Kidney glomerular epithelial cell (primary cell): Measurements from ENCODE around the gene STX2.
"Not testable (repeated sequence)": the region's sequence is repeated elsewhere in the genome, so short reads cannot be mapped to it uniquely, and the experiment has no call there.

Experiments used
- DNase-seq: peaks from one replicate; lab custom pipeline; 2025; lab: John Stamatoyannopoulos, UW

STX2 gene

DNA sequence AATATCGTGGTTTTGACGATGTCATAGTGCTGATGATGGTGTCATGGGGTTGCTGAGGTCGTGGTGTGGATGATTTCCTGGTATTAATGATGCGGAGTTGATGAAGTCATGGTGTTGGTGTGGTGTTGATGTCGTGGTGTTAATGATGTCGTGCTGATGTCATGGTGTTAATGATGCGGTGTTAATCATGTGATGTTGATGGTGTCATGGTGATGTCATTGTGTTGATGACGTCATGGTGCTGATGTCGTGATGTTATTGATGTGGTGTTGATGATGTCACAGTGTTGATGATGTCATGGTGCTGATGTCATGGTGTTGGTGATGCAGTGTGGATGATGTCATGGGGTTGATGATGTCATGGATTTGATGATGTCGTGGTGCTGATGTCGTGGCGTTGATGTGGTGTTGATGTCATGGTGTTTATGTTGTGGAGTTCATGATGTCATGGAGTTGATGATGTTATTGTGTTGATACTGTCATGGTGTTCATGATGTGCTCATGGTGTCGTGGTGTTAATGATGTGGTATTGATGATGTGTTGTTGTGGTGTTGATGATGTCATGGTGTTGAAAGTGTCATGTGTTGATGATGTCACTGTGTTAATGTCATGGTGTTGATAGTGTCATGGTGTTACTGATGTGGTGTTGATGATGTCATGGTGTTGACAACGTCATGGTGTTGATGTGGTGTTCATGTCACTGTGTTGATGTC is 74.4 kb downstream of the STX2 start:
- no peak for DNase-seq

DNA sequence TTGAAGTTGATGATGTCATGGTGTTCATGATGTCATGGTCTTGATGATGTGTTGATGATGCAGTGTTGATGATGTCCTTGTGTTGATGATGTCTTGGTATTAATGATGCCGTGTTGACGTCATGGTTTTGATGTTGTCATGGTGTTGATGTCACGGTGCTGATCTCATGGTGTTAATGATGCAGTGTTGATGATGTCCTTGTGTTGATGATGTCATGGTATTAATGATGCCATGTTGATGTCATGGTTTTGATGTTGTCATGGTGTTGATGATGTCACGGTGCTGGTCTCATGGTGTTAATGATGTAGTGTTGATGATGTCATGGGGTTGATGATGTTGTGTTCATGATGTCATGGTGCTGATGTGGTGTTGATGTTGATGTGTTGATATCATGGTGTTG is 75.0 kb downstream of the STX2 start:
- no peak for DNase-seq

DNA sequence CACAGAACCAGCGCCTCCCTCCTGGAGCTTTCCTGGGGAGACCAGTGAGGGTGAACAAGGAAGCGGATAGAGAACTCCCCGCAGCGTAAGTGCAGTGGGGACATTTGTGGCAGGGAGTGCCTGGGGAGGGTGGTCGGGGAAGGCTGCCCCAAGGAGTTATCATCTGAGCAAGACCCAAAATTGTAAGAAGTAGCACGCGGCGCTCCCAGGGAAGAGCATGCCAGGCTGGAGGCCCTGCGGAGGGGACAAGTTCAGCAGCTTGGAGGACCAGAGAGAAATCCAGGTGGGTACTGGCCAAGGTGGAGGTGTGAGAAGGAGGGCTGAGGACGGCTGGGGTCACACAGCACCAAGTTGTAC is 76.8 kb downstream of the STX2 start:
- DNase-seq, result no peak

- DNase-seq, result peak; percentile 32
Observed at GRCh38 chr12:130761537-130762318, 77.3 kb downstream of the STX2 start.

DNA sequence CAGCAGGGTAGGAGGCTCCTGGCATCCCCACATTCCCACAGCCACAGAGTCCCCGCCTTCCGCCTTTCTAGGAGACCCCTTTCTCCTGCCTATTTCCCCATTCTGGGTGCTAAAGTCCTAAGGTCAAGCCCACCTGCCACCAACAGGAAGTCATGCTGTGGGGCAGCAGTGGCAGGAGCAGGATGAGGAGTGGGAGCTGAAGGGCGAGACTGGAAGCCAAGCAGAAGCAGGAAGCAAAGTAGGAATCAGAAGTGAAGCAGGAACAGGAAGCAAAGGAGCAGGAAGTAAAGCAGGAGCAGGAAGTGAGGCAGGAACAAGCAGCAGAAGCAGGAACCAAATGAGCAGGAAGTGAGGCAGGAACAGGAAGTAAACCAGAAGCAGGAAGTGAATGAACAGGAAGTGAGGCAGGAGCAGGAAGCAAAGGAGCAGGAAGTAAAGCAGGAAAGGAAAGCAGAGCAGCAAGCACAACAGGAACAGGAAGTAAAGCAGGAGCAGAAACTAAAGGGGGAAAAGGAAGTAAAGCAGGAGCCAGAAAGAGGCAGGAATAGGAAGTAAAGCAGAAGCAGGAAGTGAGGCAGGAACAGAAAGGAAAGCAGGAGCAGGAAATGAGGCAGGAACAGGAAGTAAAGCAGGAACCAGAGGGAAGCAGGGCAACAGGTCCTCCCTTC is 84.7 kb downstream of the STX2 start:
- DNase-seq, result no peak

- no peak for DNase-seq
Observed at GRCh38 chr12:130752692-130753230, 86.3 kb downstream of the STX2 start.

GRCh38 chr12:130752037-130752436 is 87.0 kb downstream of the STX2 start:
- DNase-seq, result not testable (repeated sequence)

DNA sequence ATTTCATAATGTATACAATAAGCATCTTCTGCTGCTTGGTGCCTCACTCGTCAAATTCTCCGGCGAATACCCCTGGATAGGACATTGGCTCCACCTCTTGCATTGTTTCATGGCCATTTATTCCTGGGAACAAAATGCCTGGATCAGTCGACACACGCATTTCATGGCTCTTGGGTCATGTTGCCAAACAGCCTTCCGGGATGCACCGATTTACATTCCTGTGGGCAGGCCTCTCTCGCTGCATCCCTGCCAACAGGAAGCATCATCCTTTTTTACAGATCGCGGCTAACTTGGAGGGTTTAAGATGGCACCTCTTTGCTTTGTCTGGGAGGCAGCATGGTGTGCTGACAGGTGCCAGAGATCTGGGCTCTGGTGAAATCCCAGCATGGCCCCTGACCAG is 90.3 kb downstream of the STX2 start:
- DNase-seq, result no peak

DNA sequence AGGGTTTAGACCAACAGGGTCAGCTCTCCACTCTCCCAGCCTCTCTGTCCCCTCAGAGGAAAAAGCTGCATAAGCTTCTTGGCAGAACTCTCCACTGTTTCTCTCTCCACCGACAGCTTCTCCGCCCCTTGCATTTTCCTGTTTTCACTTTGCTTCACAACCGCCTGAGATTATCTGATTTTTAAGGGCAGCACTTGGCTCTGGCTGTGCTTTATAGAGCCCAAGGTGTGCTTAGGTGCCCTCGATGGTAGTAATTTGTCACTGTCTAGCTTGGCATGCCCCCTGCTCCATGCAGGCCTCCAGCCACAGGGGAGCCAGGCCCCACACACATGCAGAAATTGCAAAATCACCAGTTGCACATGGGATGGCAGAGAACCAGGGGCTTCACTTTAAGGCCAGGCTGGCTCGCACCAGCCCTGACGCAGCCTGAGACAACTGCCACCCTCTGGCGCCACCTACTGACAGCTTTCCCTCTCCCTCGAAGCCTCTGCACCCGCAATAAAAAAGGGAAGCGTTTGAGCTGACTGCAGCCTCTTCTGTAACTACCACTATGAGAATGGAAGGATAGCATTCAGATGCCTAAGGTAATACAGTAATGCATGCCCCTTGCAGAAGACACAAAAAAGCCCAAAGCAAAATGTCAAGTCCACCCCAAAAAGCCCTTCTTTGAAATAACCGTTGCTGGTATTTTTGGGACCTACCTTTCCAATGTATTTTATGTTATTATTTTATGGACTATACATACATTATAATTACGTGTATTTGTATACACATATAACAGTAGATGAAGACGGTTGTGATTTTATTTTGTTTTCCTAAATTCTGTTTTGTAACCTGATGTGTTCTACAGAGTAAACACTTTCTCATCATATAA is 90.9 kb downstream of the STX2 start:
- DNase-seq, result peak; percentile 27

DNA sequence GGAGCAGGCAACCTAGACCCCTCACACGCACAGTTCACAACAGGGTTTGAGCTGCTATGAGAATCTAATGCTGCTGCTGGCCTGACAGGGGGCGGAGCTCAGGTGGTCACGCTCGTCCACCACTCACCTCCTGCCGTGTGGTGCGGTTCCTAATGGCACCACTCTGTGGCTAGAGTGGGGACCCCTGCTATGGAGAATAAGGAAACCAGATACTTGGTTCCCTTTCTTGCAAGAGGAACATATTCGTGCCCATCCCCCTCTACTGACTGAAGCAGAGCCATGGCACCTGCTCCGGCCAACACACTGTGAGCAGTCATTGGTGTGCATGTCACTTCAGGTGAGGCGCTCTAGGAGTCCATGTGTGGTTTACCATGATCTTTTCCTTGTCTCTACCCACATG is 92.5 kb downstream of the STX2 start:
- no peak for DNase-seq

DNA sequence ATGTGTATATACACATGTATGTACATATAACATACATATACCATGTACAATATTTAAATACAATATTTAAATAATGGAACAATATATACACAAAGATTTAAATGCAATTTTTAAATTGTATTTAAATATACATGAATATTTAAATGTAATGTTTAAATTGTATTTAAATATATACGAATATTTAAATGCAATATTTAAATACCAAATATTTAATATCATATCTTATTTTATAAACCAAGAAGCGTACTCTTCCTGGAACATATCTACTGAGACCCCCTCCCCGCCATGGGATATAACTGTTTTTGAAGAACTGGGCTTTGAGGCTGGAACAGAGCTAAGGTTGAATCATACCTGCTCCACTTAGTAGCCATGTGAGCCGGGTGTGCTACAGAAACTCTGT is 93.1 kb downstream of the STX2 start:
- DNase-seq, result no peak

- no peak for DNase-seq
Observed at GRCh38 chr12:130744274-130744673, 94.8 kb downstream of the STX2 start.

DNA sequence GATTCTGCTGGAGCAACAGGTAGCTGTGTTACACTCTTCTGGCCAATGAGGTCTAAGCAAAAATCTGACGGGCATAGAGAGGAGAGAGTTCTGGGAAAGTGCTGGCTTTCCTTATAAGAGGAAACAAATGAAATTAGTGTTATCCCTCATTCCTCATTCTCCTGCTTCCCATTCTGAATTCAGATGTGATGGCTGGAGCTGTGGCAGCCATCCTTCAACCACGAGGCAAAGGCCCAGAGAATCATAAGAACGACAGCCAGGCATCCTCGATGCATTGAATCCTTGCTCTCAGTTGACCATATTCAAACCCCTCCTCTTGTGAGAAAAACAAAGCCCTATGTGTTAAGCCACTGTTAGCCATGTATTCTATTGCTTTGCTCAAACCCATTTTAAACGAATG is 95.4 kb downstream of the STX2 start:
- no peak for DNase-seq

GRCh38 chr12:130743176-130743575 is 95.9 kb downstream of the STX2 start:
- DNase-seq, result no peak

- DNase-seq, result no peak
Observed at GRCh38 chr12:130742716-130743115, 96.3 kb downstream of the STX2 start.

DNA sequence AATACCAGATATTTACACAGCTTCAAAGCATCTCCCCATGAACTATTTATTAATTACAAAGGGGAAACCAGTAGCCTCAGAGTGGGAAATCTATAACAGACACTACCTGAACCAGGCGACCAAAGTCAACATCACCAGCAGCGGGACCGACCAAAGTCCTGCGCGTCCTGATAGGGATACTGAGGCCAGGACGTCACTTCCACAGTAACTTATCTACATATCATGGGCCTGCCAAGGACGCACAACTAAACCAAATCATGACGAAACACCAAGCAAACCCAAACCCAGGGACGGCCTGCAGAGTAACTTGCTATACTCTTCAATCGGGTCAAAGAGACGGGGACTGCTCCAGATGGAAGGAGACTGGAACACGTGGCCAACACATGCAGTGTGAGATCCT is 96.9 kb downstream of the STX2 start:
- no peak for DNase-seq
